Sigmoid colon (tissue), 7 donors: ENCODE results near the gene RYR3. TPM values are rescaled to one million over a fixed set of nuclear protein-coding genes. Genes with fewer than 3 reads are reported as not detected.

Source experiments
- DNase-seq: peaks from one replicate; pipeline ENCODE4 v3.0.0-alpha.2; 2019
- H3K27ac ChIP-seq, 4 donors: fragments of 200-600 bp; sonication (generic); one replicate each; pipeline ENCODE4 v1.5.1; 2016 to 2019; ENCODE audit warnings: mild to moderate bottlenecking in 1 of 4
- H3K27me3 ChIP-seq, 3 donors: fragments of 200-600 bp; sonication (generic); one replicate each; pipeline ENCODE4 v1.5.1; 2019; ENCODE audit warnings: mild to moderate bottlenecking in 1 of 3
- H3K36me3 ChIP-seq, 4 donors: fragments of 200-600 bp; sonication (generic); one replicate each; pipeline ENCODE4 v1.5.1; 2016 to 2019
- H3K4me1 ChIP-seq, 4 donors: fragments of 200-600 bp; sonication (generic); one replicate each; pipeline ENCODE4 v1.5.1; 2017 to 2019
- H3K4me3 ChIP-seq, 4 donors: fragments of 200-600 bp; sonication (generic); one replicate each; pipeline ENCODE4 v1.5.1; 2017 to 2019; ENCODE audit warnings: mild to moderate bottlenecking in 2 of 4, moderate library complexity in 1 of 4
- H3K9me3 ChIP-seq, 4 donors: fragments of 200-600 bp in 3 of 4; sonication (generic) in 3 of 4; one replicate each; pipeline versions ENCODE4 v1.5.1 to v1.6.1; 2013 to 2019
- EP300 ChIP-seq, 4 donors: sonication (generic); formaldehyde crosslinking; IDR thresholded peaks; one replicate each; pipeline ENCODE4 v1.6.1; 2017; ENCODE audit warnings: antibody characterized with exemption in 4 of 4
- POLR2A ChIP-seq, 2 donors: fragments of 450-650 bp; IDR thresholded peaks; one replicate each; pipeline ENCODE4 v1.6.1; 2016; ENCODE audit warnings: antibody characterized with exemption in 2 of 2, mild to moderate bottlenecking in 2 of 2, moderate library complexity in 2 of 2
- POLR2AphosphoS5 ChIP-seq, 4 donors: sonication (generic); formaldehyde crosslinking; IDR thresholded peaks; one replicate each; pipeline ENCODE4 v1.6.1; 2017; ENCODE audit warnings: antibody characterized with exemption in 4 of 4
- WGBS, 2 donors: extraction: QIAGEN DNeasy Blood & Tissue Kit; methylation state at CpG; one replicate each; pipeline ENCODE4 v1.1.7; 2013; 5-methylcytosine and 5-hydroxymethylcytosine counted together
- intact Hi-C: fragments of 100-400 bp; cut with DNase I; formaldehyde crosslinking; loops from one replicate; pipeline ENCODE4 v1.15.1; 2023
- polyA plus RNA-seq, 3 donors: library from polyadenylated mRNA; stranded (reverse); fragments of 200-250 nt; gene quantifications; one replicate each; pipeline ENCODE4 v1.2.3, GENCODE V29; 2013
- total RNA-seq, 4 donors: library from RNA; depleted of rRNA; stranded (reverse); fragments of >200 nt; gene quantifications; one replicate each; pipeline ENCODE4 v1.1.0, GENCODE V29; 2016
- TF ChIP-seq, protein P1 (sequence below), 4 experiments: fragments of 450-650 bp in 3 of 4; fragments of 200-600 bp in 1 of 4; IDR thresholded peaks; one replicate each; pipeline ENCODE4 v1.5.1; 2016 to 2019; ENCODE audit warnings: antibody characterized with exemption in 4 of 4, mild to moderate bottlenecking in 3 of 4, moderate library complexity in 2 of 4
- donor health status: healthy with polysubstance abuse.
- donor health status: Bipolar disorder and iron deficiency.
- donor health status: healthy.

Gene RYR3
- total and polyA plus RNA-seq, 7 donors = 0.38 to 29.1 (median 10.5) TPM; not detected in 1

DNA sequence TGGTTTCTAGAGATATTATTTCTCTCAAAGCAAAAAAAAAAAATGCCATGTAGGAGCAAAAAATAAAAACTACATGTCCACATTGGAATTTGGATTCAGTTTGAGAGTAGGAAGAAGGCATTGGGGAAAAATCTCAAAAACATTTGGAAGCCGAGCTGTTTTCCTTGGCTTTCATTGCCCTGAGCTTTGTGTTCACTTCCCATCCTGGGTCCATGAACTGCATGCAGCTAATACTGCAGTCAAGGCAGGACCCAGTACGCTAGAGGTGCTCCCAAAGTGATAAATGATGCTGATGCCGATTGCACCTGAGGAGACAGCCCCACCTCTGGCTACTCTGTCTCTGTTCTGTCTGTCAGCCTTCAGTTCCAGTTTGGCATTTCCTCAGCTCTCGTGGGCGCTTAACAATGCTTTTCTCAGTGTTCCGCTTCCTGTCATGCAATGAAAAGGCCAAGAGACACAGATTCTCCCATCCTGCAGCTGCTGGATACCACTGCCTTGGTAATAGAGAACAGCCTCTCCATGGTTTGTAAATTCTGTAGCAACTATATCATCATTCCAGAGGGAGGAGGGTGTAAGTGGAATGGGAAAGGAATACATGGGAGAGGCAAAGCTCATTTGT is 181.8 kb downstream of the RYR3 start:
- intact Hi-C loops = no loop called here

GRCh38 chr15:33494306-33494705 is 183.5 kb downstream of the RYR3 start:
- H3K9me3 ChIP-seq = no peaks in the 10 kb centered on the region
- H3K27ac ChIP-seq = no peak overlapping the region
- no peaks in the 10 kb centered on the region for H3K4me1 ChIP-seq
- H3K4me3 ChIP-seq = no peak overlapping the region
- no peaks in the 10 kb centered on the region for H3K27me3 ChIP-seq
- H3K36me3 ChIP-seq = no peaks in the 10 kb centered on the region
- TF ChIP-seq, protein P1, sequence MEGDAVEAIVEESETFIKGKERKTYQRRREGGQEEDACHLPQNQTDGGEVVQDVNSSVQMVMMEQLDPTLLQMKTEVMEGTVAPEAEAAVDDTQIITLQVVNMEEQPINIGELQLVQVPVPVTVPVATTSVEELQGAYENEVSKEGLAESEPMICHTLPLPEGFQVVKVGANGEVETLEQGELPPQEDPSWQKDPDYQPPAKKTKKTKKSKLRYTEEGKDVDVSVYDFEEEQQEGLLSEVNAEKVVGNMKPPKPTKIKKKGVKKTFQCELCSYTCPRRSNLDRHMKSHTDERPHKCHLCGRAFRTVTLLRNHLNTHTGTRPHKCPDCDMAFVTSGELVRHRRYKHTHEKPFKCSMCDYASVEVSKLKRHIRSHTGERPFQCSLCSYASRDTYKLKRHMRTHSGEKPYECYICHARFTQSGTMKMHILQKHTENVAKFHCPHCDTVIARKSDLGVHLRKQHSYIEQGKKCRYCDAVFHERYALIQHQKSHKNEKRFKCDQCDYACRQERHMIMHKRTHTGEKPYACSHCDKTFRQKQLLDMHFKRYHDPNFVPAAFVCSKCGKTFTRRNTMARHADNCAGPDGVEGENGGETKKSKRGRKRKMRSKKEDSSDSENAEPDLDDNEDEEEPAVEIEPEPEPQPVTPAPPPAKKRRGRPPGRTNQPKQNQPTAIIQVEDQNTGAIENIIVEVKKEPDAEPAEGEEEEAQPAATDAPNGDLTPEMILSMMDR (IDR thresholded peaks at IDR 0.05) = no peak
- TF ChIP-seq POLR2A (IDR thresholded peaks at IDR 0.05) = no peak
- no peak for TF ChIP-seq EP300 (IDR thresholded peaks at IDR 0.05)
- no peak for TF ChIP-seq POLR2AphosphoS5 (IDR thresholded peaks at IDR 0.05)
- intact Hi-C loops = no loop called here
- DNase-seq = no peak

More for the DNA sequence above, 181.8 kb downstream of the RYR3 start:
- no peak overlapping the region for H3K27ac ChIP-seq
- no peak for TF ChIP-seq EP300 (IDR thresholded peaks at IDR 0.05)
- TF ChIP-seq POLR2AphosphoS5 (IDR thresholded peaks at IDR 0.05) = no peak
- TF ChIP-seq POLR2A (IDR thresholded peaks at IDR 0.05) = no peak
- TF ChIP-seq, protein P1 (IDR thresholded peaks at IDR 0.05) = no peak
- no peaks in the 10 kb centered on the region for H3K4me1 ChIP-seq
- no peaks in the 10 kb centered on the region for H3K27me3 ChIP-seq
- no peak overlapping the region for H3K4me3 ChIP-seq
- H3K36me3 ChIP-seq = no peaks in the 10 kb centered on the region
- DNase-seq = no peak
- 73 to 78% methylated on average over 6 of the region's 6 CpGs for WGBS, 2 donors
- no peaks in the 10 kb centered on the region for H3K9me3 ChIP-seq

- Histone ChIP-seq H3K27ac (no peak overlapping the region), H3K4me1 (no peaks in the 10 kb centered on the region), H3K36me3 (peaks cover 0 to 8% (median 0%) of the 10 kb centered on the region in 4 donors), H3K9me3 (no peaks in the 10 kb centered on the region), H3K27me3 (no peaks in the 10 kb centered on the region), H3K4me3 (no peak overlapping the region)
- intact Hi-C loops = no loop called here
- no peak for DNase-seq
- 39 to 72% methylated on average over 3 of the region's 3 CpGs for WGBS, 2 donors
- TF ChIP-seq EP300 (IDR thresholded peaks at IDR 0.05) (no peak), POLR2AphosphoS5 (IDR thresholded peaks at IDR 0.05) (no peak), POLR2A (IDR thresholded peaks at IDR 0.05) (no peak)
- TF ChIP-seq, protein P1 (IDR thresholded peaks at IDR 0.05) = no peak
These were observed 189.8 kb downstream of the RYR3 start for GRCh38 chr15:33500432-33501195.

- no peak overlapping the region for H3K4me3 ChIP-seq
- H3K27ac ChIP-seq = no peak overlapping the region
- peaks cover 0 to 8% (median 0%) of the 10 kb centered on the region in 4 donors for H3K36me3 ChIP-seq
- no peak for TF ChIP-seq POLR2A (IDR thresholded peaks at IDR 0.05)
- TF ChIP-seq, protein P1 (IDR thresholded peaks at IDR 0.05) = no peak
- TF ChIP-seq POLR2AphosphoS5 (IDR thresholded peaks at IDR 0.05) = no peak
- no peak for TF ChIP-seq EP300 (IDR thresholded peaks at IDR 0.05)
- no peaks in the 10 kb centered on the region for H3K27me3 ChIP-seq
- H3K4me1 ChIP-seq = no peaks in the 10 kb centered on the region
- DNase-seq = no peak
- no peaks in the 10 kb centered on the region for H3K9me3 ChIP-seq
- WGBS, 2 donors = 64 to 66% methylated on average over 5 of the region's 5 CpGs
- intact Hi-C loops = no loop called here
These were observed 192.9 kb downstream of the RYR3 start for GRCh38 chr15:33503681-33504080.
